ENCODE data around the gene TSHZ3.

DNA sequence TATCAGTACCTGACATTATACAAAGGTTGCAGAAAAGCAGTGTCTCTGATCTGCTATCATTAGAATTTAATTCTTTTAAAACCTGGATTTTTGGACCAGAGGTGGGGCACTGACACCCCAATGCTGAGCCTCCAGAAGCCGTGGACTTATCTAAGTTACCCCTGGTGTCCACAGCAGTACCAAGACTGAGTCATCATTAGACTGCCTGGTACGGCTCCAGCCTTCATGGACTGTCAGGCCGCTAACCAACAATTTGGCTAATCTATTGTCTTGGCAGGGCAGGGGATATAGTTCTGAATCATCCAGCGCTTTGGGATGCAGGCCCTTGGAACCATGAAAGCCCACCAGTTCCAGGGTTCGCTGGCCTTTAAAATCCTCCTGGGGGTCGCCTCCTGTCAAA is 78.3 kb downstream of the TSHZ3 start:
- TF ChIP-seq, protein P1, sequence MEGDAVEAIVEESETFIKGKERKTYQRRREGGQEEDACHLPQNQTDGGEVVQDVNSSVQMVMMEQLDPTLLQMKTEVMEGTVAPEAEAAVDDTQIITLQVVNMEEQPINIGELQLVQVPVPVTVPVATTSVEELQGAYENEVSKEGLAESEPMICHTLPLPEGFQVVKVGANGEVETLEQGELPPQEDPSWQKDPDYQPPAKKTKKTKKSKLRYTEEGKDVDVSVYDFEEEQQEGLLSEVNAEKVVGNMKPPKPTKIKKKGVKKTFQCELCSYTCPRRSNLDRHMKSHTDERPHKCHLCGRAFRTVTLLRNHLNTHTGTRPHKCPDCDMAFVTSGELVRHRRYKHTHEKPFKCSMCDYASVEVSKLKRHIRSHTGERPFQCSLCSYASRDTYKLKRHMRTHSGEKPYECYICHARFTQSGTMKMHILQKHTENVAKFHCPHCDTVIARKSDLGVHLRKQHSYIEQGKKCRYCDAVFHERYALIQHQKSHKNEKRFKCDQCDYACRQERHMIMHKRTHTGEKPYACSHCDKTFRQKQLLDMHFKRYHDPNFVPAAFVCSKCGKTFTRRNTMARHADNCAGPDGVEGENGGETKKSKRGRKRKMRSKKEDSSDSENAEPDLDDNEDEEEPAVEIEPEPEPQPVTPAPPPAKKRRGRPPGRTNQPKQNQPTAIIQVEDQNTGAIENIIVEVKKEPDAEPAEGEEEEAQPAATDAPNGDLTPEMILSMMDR (IDR thresholded peaks at IDR 0.05; ENCODE audit: insufficient read depth, low read depth, low read length) = no peak
- TF ChIP-seq EZH2 (IDR thresholded peaks at IDR 0.05; ENCODE audit: insufficient read depth, low read length) = no peak

Data from astrocyte (in vitro differentiated cells and primary cell).